ENCODE measurements around the gene EEF1A2.

The EEF1A2 gene

DNA sequence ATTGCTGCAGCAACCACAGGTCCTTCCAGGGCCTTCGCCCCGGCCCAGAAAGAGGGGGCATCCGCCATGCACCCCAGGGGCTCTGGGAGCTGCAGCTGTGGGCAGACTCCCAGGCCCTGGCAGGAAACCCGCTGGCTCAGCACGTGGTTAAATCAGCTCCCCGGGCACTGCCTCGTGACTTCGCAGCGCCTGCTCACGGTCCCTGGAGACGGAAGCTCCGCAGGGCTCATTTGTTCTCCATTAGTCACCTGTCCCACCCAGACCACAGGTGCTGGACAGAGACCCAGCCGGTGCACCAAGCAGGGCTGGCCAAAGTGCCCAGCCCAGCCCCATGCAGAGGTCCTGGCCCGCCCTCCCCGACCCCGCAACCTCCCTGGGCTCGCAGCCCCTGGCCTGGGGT lies 41.1 kb downstream of the EEF1A2 start:
- DNase-seq (ENCODE audit: extremely low read depth, low read depth) = no peak
- TF ChIP-seq, protein P1, sequence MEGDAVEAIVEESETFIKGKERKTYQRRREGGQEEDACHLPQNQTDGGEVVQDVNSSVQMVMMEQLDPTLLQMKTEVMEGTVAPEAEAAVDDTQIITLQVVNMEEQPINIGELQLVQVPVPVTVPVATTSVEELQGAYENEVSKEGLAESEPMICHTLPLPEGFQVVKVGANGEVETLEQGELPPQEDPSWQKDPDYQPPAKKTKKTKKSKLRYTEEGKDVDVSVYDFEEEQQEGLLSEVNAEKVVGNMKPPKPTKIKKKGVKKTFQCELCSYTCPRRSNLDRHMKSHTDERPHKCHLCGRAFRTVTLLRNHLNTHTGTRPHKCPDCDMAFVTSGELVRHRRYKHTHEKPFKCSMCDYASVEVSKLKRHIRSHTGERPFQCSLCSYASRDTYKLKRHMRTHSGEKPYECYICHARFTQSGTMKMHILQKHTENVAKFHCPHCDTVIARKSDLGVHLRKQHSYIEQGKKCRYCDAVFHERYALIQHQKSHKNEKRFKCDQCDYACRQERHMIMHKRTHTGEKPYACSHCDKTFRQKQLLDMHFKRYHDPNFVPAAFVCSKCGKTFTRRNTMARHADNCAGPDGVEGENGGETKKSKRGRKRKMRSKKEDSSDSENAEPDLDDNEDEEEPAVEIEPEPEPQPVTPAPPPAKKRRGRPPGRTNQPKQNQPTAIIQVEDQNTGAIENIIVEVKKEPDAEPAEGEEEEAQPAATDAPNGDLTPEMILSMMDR (IDR thresholded peaks at IDR 0.05; ENCODE audit: low read depth, low read length) = no peak

DNA sequence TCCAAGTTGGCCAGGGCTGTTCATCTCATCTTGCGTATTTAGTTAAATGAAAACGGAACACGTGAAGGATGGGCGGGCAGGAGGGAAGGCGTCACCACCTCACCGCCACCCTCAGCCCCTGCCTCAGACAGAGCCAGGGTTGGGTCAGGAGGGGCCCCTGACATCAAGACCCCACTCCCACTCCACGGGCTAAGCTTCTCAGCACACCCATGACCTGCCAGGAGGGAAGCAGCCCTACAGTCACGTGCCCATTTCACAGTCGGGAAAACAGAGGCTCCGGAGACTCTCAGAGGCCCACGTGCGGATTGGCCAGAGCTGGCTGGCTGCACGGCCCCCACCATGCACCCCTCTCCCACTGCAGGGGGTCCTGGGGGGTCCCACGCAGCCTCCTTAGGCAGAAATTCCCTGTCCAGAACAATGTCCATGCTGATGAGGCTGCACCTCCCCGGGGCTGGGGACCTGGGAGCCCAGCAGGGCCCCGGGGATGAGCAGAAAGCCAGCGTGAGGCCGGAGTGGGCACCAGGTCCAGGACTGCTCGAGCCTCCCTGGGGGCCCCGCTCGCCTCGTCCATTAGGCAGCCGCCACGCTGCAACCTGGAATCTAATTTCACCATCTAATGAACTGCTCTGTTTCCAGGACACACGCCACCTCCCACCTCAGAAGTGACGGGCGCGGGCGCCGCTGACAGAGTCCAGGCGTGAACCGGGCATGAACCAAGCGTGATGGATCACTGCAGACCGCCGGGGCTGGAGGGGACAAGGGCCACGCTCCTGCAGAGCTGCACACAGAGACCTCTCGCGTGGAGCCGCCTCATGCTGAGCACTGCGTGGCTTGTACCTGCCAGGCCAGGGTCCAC lies 42.2 kb downstream of the EEF1A2 start:
- no peak for DNase-seq (ENCODE audit: extremely low read depth, low read depth)
- TF ChIP-seq, protein P1 (IDR thresholded peaks at IDR 0.05; ENCODE audit: low read depth, low read length) = no peak

DNA sequence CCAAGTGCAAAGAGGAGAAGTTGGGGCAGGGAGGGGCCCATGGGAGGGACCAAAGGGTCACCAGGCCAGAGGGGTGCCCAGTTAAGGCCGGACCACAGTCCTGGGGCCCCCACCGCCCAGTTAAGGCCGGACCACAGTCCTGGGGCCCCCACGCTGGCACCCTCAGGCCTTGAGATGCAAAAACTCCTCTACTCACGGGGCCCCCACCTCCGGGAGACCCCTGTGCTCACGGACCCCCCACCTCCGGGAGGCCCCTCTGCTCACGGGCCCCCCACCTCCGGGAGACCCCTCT lies 43.4 kb downstream of the EEF1A2 start:
- no peak for DNase-seq (ENCODE audit: extremely low read depth, low read depth)
- TF ChIP-seq, protein P1 (IDR thresholded peaks at IDR 0.05; ENCODE audit: low read depth, low read length) = no peak

DNA sequence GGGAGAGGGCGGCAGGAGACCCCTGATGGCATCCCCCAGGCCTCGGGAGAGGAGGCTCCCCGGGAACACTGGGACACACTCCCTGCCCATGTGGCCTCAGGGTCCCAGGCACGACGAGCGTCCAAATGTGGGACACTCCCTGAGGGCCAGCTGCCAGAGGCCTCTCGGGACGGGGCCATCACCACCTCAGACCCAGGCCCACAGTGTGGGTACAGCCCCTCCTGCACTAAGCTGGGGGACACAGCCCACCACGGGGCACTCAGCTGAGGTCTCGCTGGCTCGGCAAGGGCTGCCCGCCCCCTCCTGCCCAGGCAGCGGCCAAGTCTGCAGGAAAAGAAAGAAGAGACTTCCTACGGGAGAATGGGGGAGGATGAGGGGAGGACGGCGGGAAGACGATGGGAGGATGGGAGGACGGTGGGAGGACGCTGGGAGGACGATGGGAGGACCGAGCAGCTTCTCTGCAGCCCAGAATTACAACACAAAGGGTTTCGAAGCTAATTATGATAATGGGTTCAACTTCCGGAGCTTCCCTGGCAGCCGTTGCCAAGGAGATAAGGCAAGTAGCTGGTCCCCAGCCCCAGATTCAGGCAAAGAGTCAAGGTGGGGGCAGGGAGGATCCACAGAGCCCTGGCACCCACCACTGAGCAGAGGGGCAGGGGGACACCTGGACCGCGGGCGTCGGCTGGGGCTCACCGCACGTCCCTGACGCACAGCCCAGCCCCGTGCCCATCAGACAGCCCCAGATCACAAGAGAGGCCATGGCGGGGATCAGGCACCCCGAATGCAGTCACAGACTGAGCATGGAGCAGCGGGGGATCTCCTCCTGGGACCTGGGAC lies 43.9 kb downstream of the EEF1A2 start:
- no peak for DNase-seq (ENCODE audit: extremely low read depth, low read depth)
- TF ChIP-seq, protein P1 (IDR thresholded peaks at IDR 0.05; ENCODE audit: low read depth, low read length) = no peak

DNA sequence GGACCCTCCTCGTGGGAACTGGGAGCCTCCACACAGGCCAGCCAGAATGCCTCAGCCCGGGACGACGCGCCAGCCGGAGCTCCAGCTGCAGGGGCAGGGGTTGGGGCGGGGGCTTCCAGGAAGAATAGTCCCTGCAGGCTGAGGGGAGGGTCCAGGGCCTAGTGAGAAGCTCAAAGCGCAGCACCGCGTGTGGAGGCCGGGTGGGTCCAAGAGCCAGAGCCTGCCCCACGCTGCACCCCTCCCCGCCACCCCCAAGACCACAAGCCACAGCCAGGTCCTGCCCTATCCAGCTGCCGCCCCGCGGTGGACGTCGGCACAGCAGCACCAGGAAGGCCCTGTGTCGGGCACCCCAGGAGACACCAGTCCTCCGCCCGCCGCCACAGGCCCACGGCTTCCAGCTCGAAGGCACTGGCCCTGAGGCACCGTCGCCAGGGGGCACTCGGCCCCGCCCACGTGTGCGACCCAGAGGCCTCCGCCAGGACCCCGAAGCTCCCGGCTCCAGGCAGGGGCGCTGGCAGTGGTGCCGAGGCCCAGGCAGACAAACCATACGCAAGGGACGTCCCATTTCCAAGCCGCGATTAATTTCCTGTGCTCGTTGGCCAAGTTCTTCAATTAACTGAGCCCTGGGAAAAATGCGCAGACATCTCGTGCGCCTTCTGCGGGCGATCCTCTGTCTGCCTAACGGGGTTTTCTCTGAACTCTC lies 45.9 kb downstream of the EEF1A2 start:
- no peak for DNase-seq (ENCODE audit: extremely low read depth, low read depth)

DNA sequence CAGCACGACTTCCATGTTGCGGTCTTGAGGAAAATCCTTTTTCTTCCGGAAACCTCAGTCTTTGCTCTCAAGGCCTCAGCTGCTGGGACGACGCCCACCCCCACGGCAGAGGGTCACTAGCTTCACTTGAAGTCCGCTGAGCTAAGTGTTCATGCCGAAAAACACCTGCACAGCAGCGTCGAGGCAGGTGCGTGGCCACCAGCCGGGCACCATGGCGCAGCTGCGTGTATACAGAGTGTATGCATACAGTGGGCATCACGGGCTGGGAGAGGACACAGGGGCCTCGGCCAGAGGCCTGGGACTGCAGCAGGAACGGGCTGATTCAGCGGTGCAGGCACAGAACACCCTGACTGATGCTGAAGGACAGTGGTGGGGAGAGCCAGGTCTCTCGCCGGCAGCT lies 46.5 kb downstream of the EEF1A2 start:
- TF ChIP-seq, protein P1 (IDR thresholded peaks at IDR 0.05; ENCODE audit: low read depth, low read length) = no peak

More for the DNA sequence above, 45.9 kb downstream of the EEF1A2 start:
- TF ChIP-seq, protein P1 (IDR thresholded peaks at IDR 0.05; ENCODE audit: low read depth, low read length) = no peak; the same call in none of the 2 replicates

More for the DNA sequence above, 46.5 kb downstream of the EEF1A2 start:
- no peak for DNase-seq (ENCODE audit: extremely low read depth, low read depth)
